AG09319 (cell line): ENCODE measurements around the gene TACSTD2.

Source experiments
- DNase-seq: peaks from one replicate; pipeline ENCODE4 v3.0.0-alpha.2; 2010; ENCODE audit warnings: low read depth; ENCODE audit errors: extremely low read depth
- CTCF ChIP-seq: IDR thresholded peaks from 2 replicates; pipeline ENCODE4 v1.5.1; 2011; ENCODE audit warnings: low read depth, mild to moderate bottlenecking, inconsistent platforms, low read length, moderate library complexity

TACSTD2 gene

GRCh38 chr1:58597076-58597475 is 20.0 kb upstream of the TACSTD2 start:
- DNase-seq, result no peak
- no peak for TF ChIP-seq CTCF

- no peak for TF ChIP-seq CTCF
- no peak for DNase-seq
Observed at GRCh38 chr1:58596631-58597052, 19.6 kb upstream of the TACSTD2 start.

GRCh38 chr1:58594546-58594945 is 17.5 kb upstream of the TACSTD2 start:
- TF ChIP-seq CTCF, result no peak
- no peak for DNase-seq

- TF ChIP-seq CTCF, result no peak
- peak; percentile 59 for DNase-seq
Observed at GRCh38 chr1:58592522-58593134, 15.6 kb upstream of the TACSTD2 start.

- no peak for TF ChIP-seq CTCF
Observed at GRCh38 chr1:58591806-58592205, 14.8 kb upstream of the TACSTD2 start.

GRCh38 chr1:58590019-58590418 is 13.0 kb upstream of the TACSTD2 start:
- TF ChIP-seq CTCF, result no peak
- no peak for DNase-seq

More at GRCh38 chr1:58591806-58592205, 14.8 kb upstream of the TACSTD2 start:
- DNase-seq, result no peak

- no peak for TF ChIP-seq CTCF
- DNase-seq, result no peak
Observed at GRCh38 chr1:58588396-58588795, 11.3 kb upstream of the TACSTD2 start.
